ENCODE results near the gene FAM168B.
A peak's percentile ranks its signal among the peaks of the same experiment; 100 is the strongest.
"Not testable (repeated sequence)": the region's sequence is repeated elsewhere in the genome, so short reads cannot be mapped to it uniquely, and the experiment has no call there.

The FAM168B gene

DNA sequence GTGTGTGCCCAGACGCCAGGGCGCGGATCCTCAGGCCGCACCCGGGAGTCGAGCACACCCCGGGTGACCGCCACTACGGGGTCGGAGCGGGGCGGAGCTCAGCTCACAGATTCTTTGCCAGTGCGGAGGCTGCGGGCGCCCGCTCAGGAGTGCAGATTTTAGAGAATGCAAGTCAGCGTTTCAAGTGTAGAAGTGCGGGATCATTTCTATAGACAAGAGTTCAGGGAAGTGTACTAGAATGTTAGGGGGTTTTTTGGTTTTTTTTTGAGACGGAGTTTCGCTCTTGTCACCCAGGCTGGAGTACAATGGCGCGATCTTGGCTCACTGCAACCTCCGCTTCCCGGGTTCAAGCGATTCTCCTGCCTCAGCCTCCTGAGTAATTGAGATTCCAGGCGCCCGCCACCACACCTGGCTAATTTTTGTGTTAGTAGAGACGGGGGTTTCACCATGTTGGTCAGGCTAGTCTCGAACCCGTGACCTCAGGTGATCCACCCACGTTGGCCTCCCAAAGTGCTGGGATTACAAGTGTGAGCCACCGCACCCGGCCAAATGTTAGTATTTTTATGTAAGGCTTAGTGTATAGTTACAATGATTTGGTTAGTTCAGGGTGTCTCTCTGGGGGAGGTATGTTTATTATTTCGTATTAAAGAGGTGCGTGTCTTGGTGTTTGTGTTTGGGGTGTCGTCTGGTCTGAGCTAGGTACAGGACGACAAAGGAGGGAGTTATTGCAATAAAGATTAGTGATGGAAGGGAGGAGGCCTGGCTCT lies 619 bp upstream of the FAM168B start:
- Histone ChIP-seq H3K4me3 (ENCODE audit: low read depth, low read length) (peak overlapping the region; percentile 71), H3K36me3 (replicated peaks) (no peaks in the 10 kb centered on the region), H3K27ac (peak overlapping the region; percentile 82), H3K27me3 (replicated peaks) (no peaks in the 10 kb centered on the region)
- in situ Hi-C loops (cut with HindIII; ENCODE audit: low pct_ligation_motif_present, low sequenced_read_pairs) = no loop called here
- DNase-seq = no peak
- TF ChIP-seq, protein P1, sequence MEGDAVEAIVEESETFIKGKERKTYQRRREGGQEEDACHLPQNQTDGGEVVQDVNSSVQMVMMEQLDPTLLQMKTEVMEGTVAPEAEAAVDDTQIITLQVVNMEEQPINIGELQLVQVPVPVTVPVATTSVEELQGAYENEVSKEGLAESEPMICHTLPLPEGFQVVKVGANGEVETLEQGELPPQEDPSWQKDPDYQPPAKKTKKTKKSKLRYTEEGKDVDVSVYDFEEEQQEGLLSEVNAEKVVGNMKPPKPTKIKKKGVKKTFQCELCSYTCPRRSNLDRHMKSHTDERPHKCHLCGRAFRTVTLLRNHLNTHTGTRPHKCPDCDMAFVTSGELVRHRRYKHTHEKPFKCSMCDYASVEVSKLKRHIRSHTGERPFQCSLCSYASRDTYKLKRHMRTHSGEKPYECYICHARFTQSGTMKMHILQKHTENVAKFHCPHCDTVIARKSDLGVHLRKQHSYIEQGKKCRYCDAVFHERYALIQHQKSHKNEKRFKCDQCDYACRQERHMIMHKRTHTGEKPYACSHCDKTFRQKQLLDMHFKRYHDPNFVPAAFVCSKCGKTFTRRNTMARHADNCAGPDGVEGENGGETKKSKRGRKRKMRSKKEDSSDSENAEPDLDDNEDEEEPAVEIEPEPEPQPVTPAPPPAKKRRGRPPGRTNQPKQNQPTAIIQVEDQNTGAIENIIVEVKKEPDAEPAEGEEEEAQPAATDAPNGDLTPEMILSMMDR (IDR thresholded peaks at IDR 0.05; ENCODE audit: low read depth, low read length, missing control alignments) = no peak

DNA sequence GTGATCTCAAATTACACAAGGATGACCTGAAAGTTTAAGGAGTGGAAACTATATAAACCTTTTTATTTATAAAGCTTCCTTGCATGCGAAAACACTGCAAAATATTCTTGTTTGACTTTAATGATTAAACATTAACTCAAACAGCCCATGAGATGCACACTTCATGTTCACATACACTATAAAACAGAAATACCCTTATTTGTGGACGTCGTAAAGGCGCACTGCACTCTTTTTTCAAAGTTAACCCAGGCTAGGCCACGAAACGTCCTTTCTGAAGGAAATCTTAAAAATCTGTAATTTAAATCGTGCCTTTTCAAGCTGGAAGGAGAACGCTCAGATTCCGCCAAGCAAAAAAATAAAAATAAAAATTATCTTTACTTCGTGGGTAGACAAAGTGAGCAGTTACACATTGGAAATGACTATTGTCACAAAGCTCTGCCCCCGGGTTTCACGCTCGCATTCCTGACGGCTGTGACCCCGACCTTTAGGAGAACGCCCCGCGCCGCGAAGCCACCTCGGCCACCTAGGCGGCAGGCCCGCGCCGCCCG lies 728 bp downstream of the FAM168B start:
- Histone ChIP-seq H3K36me3 (replicated peaks) (peaks cover 8% of the 10 kb centered on the region), H3K27ac (peak overlapping the region; percentile 82), H3K4me3 (ENCODE audit: low read depth, low read length) (peak overlapping the region; percentile 84), H3K27me3 (replicated peaks) (no peaks in the 10 kb centered on the region)
- TF ChIP-seq, protein P1 (IDR thresholded peaks at IDR 0.05; ENCODE audit: low read depth, low read length, missing control alignments) = no peak
- no peak for DNase-seq
- in situ Hi-C loops (cut with HindIII; ENCODE audit: low pct_ligation_motif_present, low sequenced_read_pairs) = no loop called here

DNA sequence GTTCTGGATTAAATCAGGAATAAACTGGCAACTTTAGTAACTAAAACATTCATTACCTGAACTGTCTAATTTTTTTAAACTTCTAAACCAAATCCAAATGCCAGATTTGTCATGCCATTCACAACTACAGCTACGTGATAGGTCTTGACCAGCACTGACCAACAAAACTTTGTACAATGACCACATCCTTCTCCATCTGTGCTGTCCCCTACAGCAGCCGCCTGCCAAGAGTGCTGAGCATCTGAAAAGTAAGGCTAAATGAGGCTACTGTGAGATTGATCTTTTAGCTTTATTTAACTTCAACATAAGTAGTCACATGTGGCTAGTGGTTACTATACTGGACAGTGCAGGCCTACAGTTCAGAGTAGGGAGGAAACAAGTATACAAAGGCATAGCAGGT lies 7.6 kb downstream of the FAM168B start:
- no peak for DNase-seq
- Histone ChIP-seq H3K36me3 (replicated peaks) (peaks cover 32% of the 10 kb centered on the region), H3K4me3 (ENCODE audit: low read depth, low read length) (no peak overlapping the region), H3K27me3 (replicated peaks) (no peaks in the 10 kb centered on the region), H3K27ac (no peak overlapping the region)
- TF ChIP-seq, protein P1 (IDR thresholded peaks at IDR 0.05; ENCODE audit: low read depth, low read length, missing control alignments) = no peak
- in situ Hi-C loops (cut with HindIII; ENCODE audit: low pct_ligation_motif_present, low sequenced_read_pairs) = no loop called here

DNA sequence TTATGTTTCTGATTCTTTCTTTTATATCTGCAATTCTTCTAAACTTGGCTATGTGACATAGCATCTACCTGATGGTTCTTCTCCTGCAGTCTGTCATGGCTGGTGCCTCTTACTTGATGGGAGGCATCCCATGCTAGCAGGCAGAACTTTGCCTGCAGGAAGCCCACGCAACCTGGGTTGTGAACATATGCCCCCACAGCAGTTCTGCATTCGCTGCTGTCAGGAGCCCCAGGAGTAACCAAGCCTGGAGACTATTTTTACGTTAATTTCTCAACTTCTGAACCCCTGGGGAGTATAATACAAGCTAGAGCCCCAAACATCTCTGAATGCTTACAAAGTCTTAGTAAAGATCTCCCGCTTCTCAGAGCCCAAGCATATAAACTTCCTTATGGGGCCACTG lies 12.1 kb downstream of the FAM168B start:
- TF ChIP-seq, protein P1 (IDR thresholded peaks at IDR 0.05; ENCODE audit: low read depth, low read length, missing control alignments) = no peak
- Histone ChIP-seq H3K4me3 (ENCODE audit: low read depth, low read length) (no peak overlapping the region), H3K27ac (no peak overlapping the region), H3K36me3 (replicated peaks) (peaks cover 43% of the 10 kb centered on the region), H3K27me3 (replicated peaks) (no peaks in the 10 kb centered on the region)
- no peak for DNase-seq
- in situ Hi-C loops (cut with HindIII; ENCODE audit: low pct_ligation_motif_present, low sequenced_read_pairs) = no loop called here

DNA sequence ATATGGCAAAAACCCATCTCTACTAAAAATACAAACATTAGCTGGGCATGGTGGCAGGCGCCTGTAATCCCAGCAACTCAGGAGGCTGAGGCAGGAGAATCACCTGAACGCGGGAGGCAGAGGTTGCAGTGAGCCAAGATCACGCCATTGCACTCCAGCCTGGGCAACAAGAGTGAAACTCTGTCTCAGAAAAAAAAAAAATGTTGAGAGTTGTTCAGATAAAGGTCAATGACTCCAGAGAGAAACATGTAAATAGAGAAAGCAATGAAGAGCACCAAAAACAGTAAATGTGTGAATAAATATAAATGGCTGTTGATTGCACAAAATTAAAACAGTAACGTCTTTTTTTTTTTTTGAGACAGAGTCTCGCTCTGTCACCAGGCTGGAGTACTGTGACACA lies 13.3 kb downstream of the FAM168B start:
- in situ Hi-C loops (cut with HindIII; ENCODE audit: low pct_ligation_motif_present, low sequenced_read_pairs); DNase-seq; H3K27ac ChIP-seq; H3K4me3 ChIP-seq (ENCODE audit: low read depth, low read length); H3K27me3 ChIP-seq (replicated peaks): not testable (repeated sequence)
- peaks cover 47% of the 10 kb centered on the region for H3K36me3 ChIP-seq (replicated peaks)

DNA sequence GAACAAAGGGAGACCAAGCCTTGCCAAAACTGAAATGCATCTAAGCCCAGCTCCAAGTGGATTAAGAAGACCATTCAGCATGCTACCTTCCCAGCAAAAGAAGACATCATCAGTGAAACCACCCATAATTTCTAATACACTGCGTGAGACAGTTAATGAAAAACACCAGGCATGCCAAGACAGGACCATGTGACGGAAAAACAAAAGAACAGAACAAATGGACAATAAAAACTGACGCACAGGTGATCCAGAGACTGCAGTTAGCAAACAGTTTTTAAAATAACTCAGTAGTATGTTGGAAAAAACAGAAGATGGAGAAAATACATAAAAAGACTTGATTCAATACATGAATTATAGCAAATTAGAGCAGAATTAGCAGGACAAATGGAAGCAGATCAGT lies 15.3 kb downstream of the FAM168B start:
- peaks cover 61% of the 10 kb centered on the region for H3K36me3 ChIP-seq (replicated peaks)
- H3K27me3 ChIP-seq (replicated peaks) = no peaks in the 10 kb centered on the region
- TF ChIP-seq, protein P1 (IDR thresholded peaks at IDR 0.05; ENCODE audit: low read depth, low read length, missing control alignments) = no peak
- no peak for DNase-seq
- in situ Hi-C loops (cut with HindIII; ENCODE audit: low pct_ligation_motif_present, low sequenced_read_pairs) = no loop called here
- no peak overlapping the region for H3K27ac ChIP-seq
- H3K4me3 ChIP-seq (ENCODE audit: low read depth, low read length) = no peak overlapping the region
